Hepatocyte (in vitro differentiated cells): ENCODE results near the gene KANSL2. TPM values are rescaled to one million over a fixed set of nuclear protein-coding genes. Genes with fewer than 3 reads are reported as not detected.
A peak's percentile ranks its signal among the peaks of the same experiment; 100 is the strongest.
"Not testable (repeated sequence)": the region's sequence is repeated elsewhere in the genome, so short reads cannot be mapped to it uniquely, and the experiment has no call there.

ENCODE experiments used
- DNase-seq: peaks from one replicate; pipeline ENCODE4 v3.0.0-alpha.2; 2016; ENCODE audit warnings: low spot score
- H2AFZ ChIP-seq: fragments of 200-600 bp; sonication (generic); 2 replicates; pipeline ENCODE4 v1.6.0; 2016; ENCODE audit warnings: antibody characterized with exemption, mild to moderate bottlenecking
- H3K27ac ChIP-seq: fragments of 200-600 bp; sonication (generic); 2 replicates; pipeline ENCODE4 v1.5.1; 2016; ENCODE audit warnings: mild to moderate bottlenecking
- H3K27me3 ChIP-seq: fragments of 200-600 bp; sonication (generic); 2 replicates; pipeline ENCODE4 v1.6.1; 2016
- H3K36me3 ChIP-seq: fragments of 200-600 bp; sonication (generic); replicated peaks from 2 replicates; pipeline ENCODE4 v1.5.1; 2016; ENCODE audit warnings: low read depth; ENCODE audit not compliant: insufficient read depth
- H3K4me1 ChIP-seq: fragments of 200-600 bp; sonication (generic); 2 replicates; pipeline ENCODE4 v1.5.1; 2016; ENCODE audit warnings: mild to moderate bottlenecking, moderate library complexity; ENCODE audit not compliant: insufficient read depth
- H3K4me2 ChIP-seq: fragments of 200-600 bp; sonication (generic); 2 replicates; pipeline ENCODE4 v1.6.0; 2016
- H3K4me3 ChIP-seq: fragments of 200-600 bp; sonication (generic); 2 replicates; pipeline ENCODE4 v1.5.1; 2016; ENCODE audit warnings: mild to moderate bottlenecking
- H3K79me2 ChIP-seq: fragments of 200-600 bp; sonication (generic); 2 replicates; pipeline ENCODE4 v1.6.0; 2017; ENCODE audit warnings: mild to moderate bottlenecking
- H3K9me2 ChIP-seq: fragments of 200-600 bp; sonication (generic); replicated peaks from 2 replicates; pipeline ENCODE4 v1.6.0; 2017; ENCODE audit warnings: mild to moderate bottlenecking; ENCODE audit not compliant: insufficient read depth
- H3K9me3 ChIP-seq: fragments of 200-600 bp; sonication (generic); 2 replicates; pipeline ENCODE4 v1.5.1; 2016; ENCODE audit warnings: low read depth, mild to moderate bottlenecking
- H4K20me1 ChIP-seq: fragments of 200-600 bp; sonication (generic); 2 replicates; pipeline ENCODE4 v1.6.0; 2016; ENCODE audit warnings: mild to moderate bottlenecking; ENCODE audit not compliant: insufficient read depth, poor library complexity, severe bottlenecking
- CTCF ChIP-seq: fragments of 200-600 bp; sonication (generic); IDR thresholded peaks from 2 replicates; pipeline ENCODE4 v1.5.1; 2016; ENCODE audit warnings: antibody characterized with exemption, mild to moderate bottlenecking; ENCODE audit not compliant: poor library complexity
- EZH2 ChIP-seq: fragments of 200-600 bp; sonication (generic); IDR thresholded peaks from 2 replicates; pipeline ENCODE4 v1.6.1; 2016; ENCODE audit warnings: antibody characterized with exemption, mild to moderate bottlenecking, borderline replicate concordance
- EZH2phosphoT487 ChIP-seq: fragments of 200-600 bp; sonication (generic); IDR thresholded peaks from one replicate; pipeline ENCODE4 v1.6.1; 2018; ENCODE audit warnings: antibody characterized with exemption, mild to moderate bottlenecking, low read depth, moderate library complexity; ENCODE audit not compliant: unreplicated experiment, severe bottlenecking
- WGBS: methylation state at CpG from one replicate; pipeline ENCODE4 v1.1.6; 2016; ENCODE audit warnings: low lambda C conversion rate; ENCODE audit errors: missing lambda C conversion rate; 5-methylcytosine and 5-hydroxymethylcytosine counted together
- polyA plus RNA-seq: library from polyadenylated mRNA; unstranded; fragments of >200 nt; fragmentation: Nextera tagmentation; extraction: Ambion mirVana; gene quantifications from 2 replicates; pipeline ENCODE4 v1.2.1, GENCODE V29; 2016
- total RNA-seq: library from RNA; depleted of rRNA; stranded (reverse); fragments of >200 nt; gene quantifications from 2 replicates; pipeline ENCODE4 v1.2.3, GENCODE V29; 2014

KANSL2 gene
- total and polyA plus RNA-seq, 2 experiments from 2014 or later = 22.6 to 33.3 TPM

- Histone ChIP-seq H3K9me2 (no peaks in the 10 kb centered on the region), H3K4me3 (no peak overlapping the region), H3K4me2 (no peak overlapping the region), H2AFZ (no peak overlapping the region), H3K9me3 (no peaks in the 10 kb centered on the region), H3K27me3 (no peaks in the 10 kb centered on the region), H3K79me2 (peaks cover 32% of the 10 kb centered on the region), H3K27ac (no peak overlapping the region), H4K20me1 (peaks cover 7% of the 10 kb centered on the region), H3K36me3 (no peaks in the 10 kb centered on the region), H3K4me1 (peaks cover 24% of the 10 kb centered on the region)
- 97% methylated on average over 4 of the region's 4 CpGs for WGBS
- no peak for DNase-seq
- TF ChIP-seq EZH2phosphoT487 (no peak), EZH2 (no peak), CTCF (no peak)
Measured at GRCh38 chr12:48683534-48683933, 1.5 kb upstream of the KANSL2 start.

GRCh38 chr12:48682927-48683326, 889 bp upstream of the KANSL2 start:
- H3K4me2 ChIP-seq = peak overlapping the region; percentile 77
- H3K4me3 ChIP-seq = peak overlapping the region; percentile 32
- no peak overlapping the region for H3K27ac ChIP-seq

GRCh38 chr12:48682533-48682905, 481 bp upstream of the KANSL2 start:
- not testable (repeated sequence) for DNase-seq, H3K36me3 ChIP-seq, H3K9me2 ChIP-seq, H3K9me3 ChIP-seq, H3K27me3 ChIP-seq
- H3K4me3 ChIP-seq = peak overlapping the region; percentile 32
- H3K4me1 ChIP-seq = peaks cover 29% of the 10 kb centered on the region
- H3K4me2 ChIP-seq = peak overlapping the region; percentile 77
- 17% methylated on average over 19 of the region's 19 CpGs for WGBS
- peak overlapping the region; percentile 8 for H3K27ac ChIP-seq
- peak overlapping the region; percentile 74 for H2AFZ ChIP-seq
- peaks cover 42% of the 10 kb centered on the region for H3K79me2 ChIP-seq
- H4K20me1 ChIP-seq = peaks cover 14% of the 10 kb centered on the region

More at GRCh38 chr12:48682927-48683326, 889 bp upstream of the KANSL2 start:
- Histone ChIP-seq H3K79me2 (peaks cover 38% of the 10 kb centered on the region), H3K36me3 (no peaks in the 10 kb centered on the region), H3K4me1 (peaks cover 29% of the 10 kb centered on the region), H2AFZ (peak overlapping the region; percentile 74), H4K20me1 (peaks cover 13% of the 10 kb centered on the region), H3K9me2 (no peaks in the 10 kb centered on the region), H3K9me3 (no peaks in the 10 kb centered on the region), H3K27me3 (no peaks in the 10 kb centered on the region)
- 85% methylated on average over 2 of the region's 2 CpGs for WGBS
- DNase-seq = no peak
- no peak for TF ChIP-seq CTCF

GRCh38 chr12:48681399-48681709, 684 bp downstream of the KANSL2 start:
- H2AFZ ChIP-seq = peak overlapping the region; percentile 49
- H4K20me1 ChIP-seq = peaks cover 24% of the 10 kb centered on the region
- no peaks in the 10 kb centered on the region for H3K9me2 ChIP-seq
- no peaks in the 10 kb centered on the region for H3K27me3 ChIP-seq
- no peaks in the 10 kb centered on the region for H3K36me3 ChIP-seq
- WGBS = 3% methylated on average over 11 of the region's 11 CpGs
- peaks cover 54% of the 10 kb centered on the region for H3K79me2 ChIP-seq
- H3K4me1 ChIP-seq = peaks cover 29% of the 10 kb centered on the region
- no peaks in the 10 kb centered on the region for H3K9me3 ChIP-seq
- no peak for DNase-seq
- H3K4me3 ChIP-seq = peak overlapping the region; percentile 70
- peak overlapping the region; percentile 87 for H3K4me2 ChIP-seq
- H3K27ac ChIP-seq = peak overlapping the region; percentile 94
- no peak for TF ChIP-seq CTCF
- TF ChIP-seq EZH2phosphoT487 = no peak
- TF ChIP-seq EZH2 = no peak
